Activated T-helper 17 cell treated with anti-CD3 and anti-CD28 coated beads, Interleukin-2, amount 50 U/mL, for 72 hours (primary cell): ENCODE data around the gene SCN5A. TPM values are rescaled to one million over a fixed set of nuclear protein-coding genes. Genes with fewer than 3 reads are reported as not detected.

Experiments used
- ATAC-seq: fragments of 150-1000 bp; cut with Tn5 transposase; replicated peaks from 2 replicates; pipeline ENCODE4 v1.10.0; 2021; ENCODE audit warnings: mild to moderate bottlenecking, moderate library complexity
- H3K27ac Mint-ChIP-seq: one replicate; pipeline ENCODE4 v1.8.0; 2022; ENCODE audit warnings: mixed read lengths
- H3K27me3 Mint-ChIP-seq: one replicate; pipeline ENCODE4 v1.8.0; 2022; ENCODE audit warnings: mixed read lengths
- H3K36me3 Mint-ChIP-seq: one replicate; pipeline ENCODE4 v1.8.0; 2022; ENCODE audit warnings: low read depth, mild to moderate bottlenecking, mixed read lengths
- H3K4me1 Mint-ChIP-seq: one replicate; pipeline ENCODE4 v1.8.0; 2022; ENCODE audit warnings: mixed read lengths
- H3K4me3 Mint-ChIP-seq: one replicate; pipeline ENCODE4 v1.8.0; 2022; ENCODE audit warnings: mild to moderate bottlenecking, mixed read lengths
- H3K9me3 Mint-ChIP-seq: one replicate; pipeline ENCODE4 v1.8.0; 2022; ENCODE audit warnings: mixed read lengths
- total RNA-seq, 2 donors: library from RNA; stranded (reverse); gene quantifications; one replicate each; pipeline ENCODE4 v1.2.3, GENCODE V29; 2022

Gene SCN5A
- total RNA-seq, 2 donors from 2014 or later = 0.35 to 0.85 TPM

DNA sequence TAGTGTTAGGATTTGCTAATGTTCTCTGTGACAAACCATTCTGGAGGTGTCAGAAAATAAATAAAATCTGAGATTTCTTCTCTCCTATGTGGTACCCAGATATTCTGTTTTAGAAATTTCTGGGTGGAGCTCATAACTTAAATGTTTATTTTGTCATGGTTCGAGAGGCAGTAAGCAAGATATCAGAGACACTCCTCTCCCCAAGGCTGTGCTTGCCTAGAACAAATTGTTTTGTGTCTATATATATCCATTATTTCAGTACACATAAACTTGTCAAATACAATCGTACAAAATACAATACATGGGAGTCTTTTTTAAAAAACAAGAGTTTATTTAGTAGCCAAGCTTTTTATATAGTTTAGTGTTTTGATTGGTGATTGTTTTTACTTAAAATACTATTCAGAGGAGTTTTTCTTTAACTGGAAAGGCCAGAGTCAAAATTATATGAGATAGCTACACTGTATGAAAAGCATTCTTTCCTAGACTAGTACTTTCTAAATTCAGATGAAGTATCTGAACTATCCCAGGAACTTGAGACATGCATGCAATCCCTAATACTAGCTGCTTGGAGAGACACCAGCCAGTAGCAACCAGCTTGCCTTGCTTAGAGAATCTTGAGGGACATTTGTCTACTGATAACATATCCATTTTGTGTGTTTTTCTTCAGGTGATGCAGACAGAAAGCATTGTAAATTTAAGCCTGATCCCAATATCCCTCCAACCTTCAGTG, 148.6 kb downstream of the SCN5A start:
- Mint-ChIP-seq H3K9me3 (no peaks in the 10 kb centered on the region), H3K27ac (no peak overlapping the region), H3K4me1 (no peaks in the 10 kb centered on the region), H3K36me3 (peaks cover 66% of the 10 kb centered on the region), H3K4me3 (no peak overlapping the region), H3K27me3 (no peaks in the 10 kb centered on the region)
- no peak for ATAC-seq

Other genes with a start within 250 kb of the SCN5A start
- 10 to 100 TPM in 1 of 2 donors, 1 to 10 TPM in 1; 7.7 to 12.8 TPM for gene ACVR2B, start 195.8 kb downstream of the SCN5A start, total RNA-seq
- gene EXOG, start 153.3 kb downstream of the SCN5A start, total RNA-seq = 10 to 100 TPM; 15.9 to 23.8 TPM
- not detected for gene SCN10A, start 166.5 kb upstream of the SCN5A start, total RNA-seq